K562 (cell line): Measurements from ENCODE around the gene ACACB. TPM values are rescaled to one million over a fixed set of nuclear protein-coding genes. Genes with fewer than 3 reads are reported as not detected.
A peak's percentile ranks its signal among the peaks of the same experiment; 100 is the strongest.

ENCODE experiments used
- CREB1 ChIP-seq, 2 experiments: sonication (generic) in 1 of 2; formaldehyde crosslinking in 1 of 2; IDR thresholded peaks; 2 replicates each; pipeline versions ENCODE4 v1.6.1 to v1.8.0; 2012 to 2022; ENCODE audit warnings: inconsistent platforms in 1 of 2, mild to moderate bottlenecking in 1 of 2, missing genetic modification reagents in 1 of 2, moderate library complexity in 1 of 2
- FOXJ2 ChIP-seq: fragments of 200-800 bp; sonication (Bioruptor generic); IDR thresholded peaks from 2 replicates; pipeline ENCODE4 v1.6.1; 2016; ENCODE audit warnings: missing genetic modification characterization, missing compliant biosample characterization
- FOXJ3 ChIP-seq: sonication (generic); formaldehyde crosslinking; IDR thresholded peaks from 2 replicates; pipeline ENCODE4 v1.4.0; 2020; ENCODE audit warnings: mild to moderate bottlenecking, missing genetic modification reagents
- ILF3 ChIP-seq: fragments of 450-650 bp; IDR thresholded peaks from 2 replicates; pipeline ENCODE4 v1.6.1; 2018; ENCODE audit warnings: antibody characterized with exemption, mild to moderate bottlenecking, moderate library complexity, borderline replicate concordance
- KAT8 ChIP-seq: fragments of 450-650 bp; IDR thresholded peaks from 2 replicates; pipeline ENCODE4 v1.6.1; 2016; ENCODE audit warnings: low read depth, mild to moderate bottlenecking
- KLF16 ChIP-seq: IDR thresholded peaks from 2 replicates; pipeline ENCODE4 v1.6.1; 2016; ENCODE audit warnings: antibody characterized with exemption
- PKNOX1 ChIP-seq: fragments of 450-650 bp; IDR thresholded peaks from 2 replicates; pipeline ENCODE4 v1.6.1; 2016
- SMAD4 ChIP-seq: fragments of 250-450 bp; sonication (Bioruptor Pico); conservative IDR thresholded peaks from 2 replicates; pipeline ENCODE4 v1.8.0; 2021; ENCODE audit warnings: inconsistent platforms, mild to moderate bottlenecking, moderate library complexity
- ZBTB11 ChIP-seq, 3 experiments: fragments of 200-800 bp in 1 of 3; fragments of 250-450 bp in 1 of 3; fragments of 450-650 bp in 1 of 3; sonication (Bioruptor Pico) in 1 of 3; sonication (Bioruptor generic) in 1 of 3; formaldehyde crosslinking in 1 of 3; IDR thresholded peaks; 2 replicates each; pipeline versions ENCODE4 v1.6.1 to v1.8.0; 2016 to 2022; ENCODE audit warnings: mild to moderate bottlenecking in 2 of 3, missing genetic modification characterization in 2 of 3, missing compliant biosample characterization in 1 of 3, moderate library complexity in 1 of 3
- ZNF143 ChIP-seq: sonication (generic); formaldehyde crosslinking; IDR thresholded peaks from 2 replicates; pipeline ENCODE4 v1.9.0; 2022; ENCODE audit warnings: mild to moderate bottlenecking, missing genetic modification reagents
- ZNF175 ChIP-seq: fragments of 200-800 bp; sonication (Bioruptor generic); IDR thresholded peaks from 2 replicates; pipeline ENCODE4 v1.6.1; 2016; ENCODE audit warnings: low read depth, mild to moderate bottlenecking, missing genetic modification characterization, missing compliant biosample characterization
- ZNF431 ChIP-seq: sonication (generic); formaldehyde crosslinking; IDR thresholded peaks from 2 replicates; pipeline ENCODE4 v1.8.0; 2022; ENCODE audit warnings: mild to moderate bottlenecking, missing genetic modification reagents
- ZNF561 ChIP-seq: fragments of 450-650 bp; formaldehyde crosslinking; conservative IDR thresholded peaks from 2 replicates; pipeline ENCODE4 v1.4.0; 2020; ENCODE audit warnings: mild to moderate bottlenecking, moderate library complexity
- polyA plus RNA-seq, 8 experiments: library from polyadenylated mRNA; depleted of rRNA in 4 of 8; stranded (reverse) in 5 of 8; unstranded in 3 of 8; fragments of >200 nt; fragmentation: Nextera tagmentation in 2 of 8; fragmentation: Illumina TruSeq in 1 of 8; extraction: Ambion mirVana in 2 of 8; extraction: Trizol in 1 of 8; gene quantifications; 2 replicates each; pipeline versions ENCODE4 v1.2.1 to v1.2.3, GENCODE V29; 2011 to 2014; ENCODE audit warnings: inconsistent platforms in 1 of 8, missing spikeins in 1 of 8
- total RNA-seq, 7 experiments: library from RNA; depleted of rRNA in 6 of 7; stranded (reverse); fragments of >200 nt in 6 of 7; fragmentation: Illumina TruSeq in 2 of 7; extraction: Trizol in 2 of 7; gene quantifications; 2 replicates each; pipeline versions ENCODE4 v1.2.1 to v1.2.3, GENCODE V29; 2011 to 2021; ENCODE audit warnings: low replicate concordance in 1 of 7
- TF ChIP-seq, protein P1 (sequence below): fragments of 200-800 bp; sonication (Bioruptor generic); IDR thresholded peaks from 2 replicates; pipeline ENCODE4 v1.6.1; 2016; ENCODE audit warnings: missing genetic modification characterization, missing compliant biosample characterization
- TF ChIP-seq, protein P2 (sequence below): sonication (generic); formaldehyde crosslinking; IDR thresholded peaks from 2 replicates; pipeline ENCODE4 v1.9.0; 2022; ENCODE audit warnings: mild to moderate bottlenecking, missing genetic modification reagents

Gene ACACB
- total and polyA plus RNA-seq, 9 of the 15 experiments (the other 6 are each of a cell fraction or from before 2014, with no cell fraction given) = 0.10 to 2.5 (median 0.83) TPM

DNA sequence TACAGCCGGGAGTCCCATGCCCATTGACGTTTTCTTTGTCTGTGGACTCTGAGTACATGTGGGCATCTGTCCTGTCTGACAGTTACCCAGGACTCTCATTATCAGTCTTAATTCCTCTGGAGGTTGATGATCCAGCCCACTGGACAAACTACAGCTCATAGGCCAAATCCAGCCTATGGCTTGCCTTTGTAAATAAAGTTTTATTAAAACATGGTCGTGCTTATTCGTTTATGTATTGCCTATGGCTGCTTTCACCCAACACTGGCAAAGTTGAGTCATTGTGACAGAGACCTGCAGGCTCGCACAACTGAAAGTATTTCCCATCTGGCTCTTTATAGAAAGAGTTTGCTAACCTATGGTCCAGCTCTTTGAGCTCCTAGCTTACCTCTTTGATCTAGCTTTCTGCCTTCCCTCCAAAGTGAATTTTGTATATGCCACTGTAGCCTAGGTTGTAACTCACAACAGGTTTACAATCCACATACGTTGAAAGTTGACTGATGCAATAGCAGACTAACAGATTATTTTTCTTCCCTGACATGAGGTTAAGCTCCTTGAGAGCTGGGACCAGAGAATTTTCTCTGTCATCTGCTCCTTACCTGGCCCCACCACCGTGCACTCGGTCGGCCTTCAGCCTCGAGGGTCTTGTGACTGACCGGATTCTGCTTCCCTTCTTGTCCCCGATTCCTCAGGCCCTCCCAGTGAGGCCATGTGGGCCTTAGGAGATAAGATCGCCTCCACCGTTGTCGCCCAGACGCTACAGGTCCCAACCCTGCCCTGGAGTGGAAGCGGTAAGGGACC lies 57.3 kb downstream of the ACACB start (continued):
- TF ChIP-seq CREB1 (IDR thresholded peaks at IDR 0.05) = no peak
- TF ChIP-seq CREB1 (CRISPR knock-in tag; IDR thresholded peaks at IDR 0.05) = no peak
- TF ChIP-seq ZNF175 (CRISPR knock-in tag) = peak; percentile 89
- TF ChIP-seq ZNF561 (CRISPR knock-in tag) = 0 out of 2 replicates have a peak, but pooled peaks have one; percentile 5
- TF ChIP-seq, protein P1, sequence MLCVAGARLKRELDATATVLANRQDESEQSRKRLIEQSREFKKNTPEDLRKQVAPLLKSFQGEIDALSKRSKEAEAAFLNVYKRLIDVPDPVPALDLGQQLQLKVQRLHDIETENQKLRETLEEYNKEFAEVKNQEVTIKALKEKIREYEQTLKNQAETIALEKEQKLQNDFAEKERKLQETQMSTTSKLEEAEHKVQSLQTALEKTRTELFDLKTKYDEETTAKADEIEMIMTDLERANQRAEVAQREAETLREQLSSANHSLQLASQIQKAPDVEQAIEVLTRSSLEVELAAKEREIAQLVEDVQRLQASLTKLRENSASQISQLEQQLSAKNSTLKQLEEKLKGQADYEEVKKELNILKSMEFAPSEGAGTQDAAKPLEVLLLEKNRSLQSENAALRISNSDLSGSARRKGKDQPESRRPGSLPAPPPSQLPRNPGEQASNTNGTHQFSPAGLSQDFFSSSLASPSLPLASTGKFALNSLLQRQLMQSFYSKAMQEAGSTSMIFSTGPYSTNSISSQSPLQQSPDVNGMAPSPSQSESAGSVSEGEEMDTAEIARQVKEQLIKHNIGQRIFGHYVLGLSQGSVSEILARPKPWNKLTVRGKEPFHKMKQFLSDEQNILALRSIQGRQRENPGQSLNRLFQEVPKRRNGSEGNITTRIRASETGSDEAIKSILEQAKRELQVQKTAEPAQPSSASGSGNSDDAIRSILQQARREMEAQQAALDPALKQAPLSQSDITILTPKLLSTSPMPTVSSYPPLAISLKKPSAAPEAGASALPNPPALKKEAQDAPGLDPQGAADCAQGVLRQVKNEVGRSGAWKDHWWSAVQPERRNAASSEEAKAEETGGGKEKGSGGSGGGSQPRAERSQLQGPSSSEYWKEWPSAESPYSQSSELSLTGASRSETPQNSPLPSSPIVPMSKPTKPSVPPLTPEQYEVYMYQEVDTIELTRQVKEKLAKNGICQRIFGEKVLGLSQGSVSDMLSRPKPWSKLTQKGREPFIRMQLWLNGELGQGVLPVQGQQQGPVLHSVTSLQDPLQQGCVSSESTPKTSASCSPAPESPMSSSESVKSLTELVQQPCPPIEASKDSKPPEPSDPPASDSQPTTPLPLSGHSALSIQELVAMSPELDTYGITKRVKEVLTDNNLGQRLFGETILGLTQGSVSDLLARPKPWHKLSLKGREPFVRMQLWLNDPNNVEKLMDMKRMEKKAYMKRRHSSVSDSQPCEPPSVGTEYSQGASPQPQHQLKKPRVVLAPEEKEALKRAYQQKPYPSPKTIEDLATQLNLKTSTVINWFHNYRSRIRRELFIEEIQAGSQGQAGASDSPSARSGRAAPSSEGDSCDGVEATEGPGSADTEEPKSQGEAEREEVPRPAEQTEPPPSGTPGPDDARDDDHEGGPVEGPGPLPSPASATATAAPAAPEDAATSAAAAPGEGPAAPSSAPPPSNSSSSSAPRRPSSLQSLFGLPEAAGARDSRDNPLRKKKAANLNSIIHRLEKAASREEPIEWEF = no peak
- peak; percentile 82 for TF ChIP-seq FOXJ2
- TF ChIP-seq KLF16 = no peak
- peak in 1 of 3 experiments; percentile 33; a peak in 1 of 6 replicates for TF ChIP-seq ZBTB11 (CRISPR knock-in tag; IDR thresholded peaks at IDR 0.05)
- no peak for TF ChIP-seq ZNF431 (CRISPR knock-in tag)
- no peak for TF ChIP-seq FOXJ3 (CRISPR knock-in tag)
- TF ChIP-seq, protein P2, sequence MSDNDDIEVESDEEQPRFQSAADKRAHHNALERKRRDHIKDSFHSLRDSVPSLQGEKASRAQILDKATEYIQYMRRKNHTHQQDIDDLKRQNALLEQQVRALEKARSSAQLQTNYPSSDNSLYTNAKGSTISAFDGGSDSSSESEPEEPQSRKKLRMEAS (CRISPR knock-in tag) = no peak
- TF ChIP-seq SMAD4 (CRISPR knock-in tag) = peak; percentile 94
- no peak for TF ChIP-seq ZNF143 (CRISPR knock-in tag)
- TF ChIP-seq ILF3 = no peak
- TF ChIP-seq PKNOX1 = no peak
- TF ChIP-seq KAT8 = no peak
